DMS53 treated with DMSO at 0.1 percent for 48 hours (cell line): Measurements from ENCODE around the gene KRTDAP.

ENCODE experiments used
- DNase-seq: peaks from one replicate; lab custom pipeline; 2025; ENCODE audit not compliant: unreplicated experiment; lab: John Stamatoyannopoulos, UW

KRTDAP gene

GRCh38 chr19:35455616-35456201 is 34.6 kb downstream of the KRTDAP start:
- DNase-seq, result no peak

- no peak for DNase-seq
These were observed 35.6 kb downstream of the KRTDAP start for GRCh38 chr19:35454663-35455062.

- no peak for DNase-seq
These were observed 38.7 kb downstream of the KRTDAP start for GRCh38 chr19:35451338-35452096.

GRCh38 chr19:35449359-35450043 is 40.8 kb downstream of the KRTDAP start:
- peak; percentile 93 for DNase-seq

- DNase-seq, result no peak
These were observed 42.4 kb downstream of the KRTDAP start, which contains the start of gene FFAR2 for GRCh38 chr19:35447606-35448469. TSS of gene FFAR2 (plus strand) at chr19:35448257. CDS start at chr19:35449715, 1,458 bp downstream.

GRCh38 chr19:35445826-35446593 is 44.3 kb downstream of the KRTDAP start:
- DNase-seq, result no peak

GRCh38 chr19:35444735-35445134 is 45.5 kb downstream of the KRTDAP start:
- DNase-seq, result no peak

- no peak for DNase-seq
These were observed 48.2 kb downstream of the KRTDAP start for GRCh38 chr19:35442091-35442490.

GRCh38 chr19:35439921-35440320 is 50.3 kb downstream of the KRTDAP start:
- no peak for DNase-seq

- DNase-seq, result no peak
These were observed 51.7 kb downstream of the KRTDAP start for GRCh38 chr19:35438527-35438926.

GRCh38 chr19:35438096-35438495 is 52.2 kb downstream of the KRTDAP start:
- no peak for DNase-seq

GRCh38 chr19:35437406-35437951 is 52.8 kb downstream of the KRTDAP start:
- no peak for DNase-seq
